Smooth muscle cell (in vitro differentiated cells): Measurements from ENCODE around the gene C17orf75. TPM values are rescaled to one million over a fixed set of nuclear protein-coding genes. Genes with fewer than 3 reads are reported as not detected.

Experiments used
- DNase-seq: peaks from one replicate; lab custom pipeline; 2025; ENCODE audit not compliant: unreplicated experiment; lab: John Stamatoyannopoulos, UW
- H2AFZ ChIP-seq: fragments of 200-600 bp; sonication (generic); 2 replicates; pipeline ENCODE4 v1.6.0; 2016; ENCODE audit warnings: antibody characterized with exemption, low read depth, mild to moderate bottlenecking
- H3F3A ChIP-seq: fragments of 200-600 bp; sonication (generic); 2 replicates; pipeline ENCODE4 v1.6.0; 2017; ENCODE audit warnings: antibody characterized with exemption, low read depth
- H3K27ac ChIP-seq: fragments of 200-600 bp; sonication (generic); 2 replicates; pipeline ENCODE4 v1.5.1; 2016; ENCODE audit warnings: low read depth, mild to moderate bottlenecking
- H3K27me3 ChIP-seq: fragments of 200-600 bp; sonication (generic); 2 replicates; pipeline ENCODE4 v1.6.1; 2016; ENCODE audit warnings: low read depth, mild to moderate bottlenecking
- H3K36me3 ChIP-seq: fragments of 200-600 bp; sonication (generic); 2 replicates; pipeline ENCODE4 v1.5.1; 2016; ENCODE audit warnings: low read depth
- H3K4me1 ChIP-seq: fragments of 200-600 bp; sonication (generic); 2 replicates; pipeline ENCODE4 v1.5.1; 2016; ENCODE audit warnings: low read depth
- H3K4me2 ChIP-seq: fragments of 200-600 bp; sonication (generic); 2 replicates; pipeline ENCODE4 v1.6.0; 2016; ENCODE audit warnings: mild to moderate bottlenecking
- H3K4me3 ChIP-seq: fragments of 200-600 bp; sonication (generic); 2 replicates; pipeline ENCODE4 v1.5.1; 2016; ENCODE audit warnings: mild to moderate bottlenecking
- H3K79me2 ChIP-seq: fragments of 200-600 bp; sonication (generic); 2 replicates; pipeline ENCODE4 v1.6.0; 2016; ENCODE audit warnings: low read depth, mild to moderate bottlenecking
- H3K9ac ChIP-seq: fragments of 200-600 bp; sonication (generic); 2 replicates; pipeline ENCODE4 v1.6.0; 2016; ENCODE audit warnings: low read depth
- H3K9me3 ChIP-seq: fragments of 200-600 bp; sonication (generic); replicated peaks from 2 replicates; pipeline ENCODE4 v1.5.1; 2016; ENCODE audit warnings: low read depth
- H4K20me1 ChIP-seq: fragments of 200-600 bp; sonication (generic); 2 replicates; pipeline ENCODE4 v1.6.0; 2016; ENCODE audit warnings: low read depth
- CTCF ChIP-seq: fragments of 200-600 bp; sonication (generic); IDR thresholded peaks from 2 replicates; pipeline ENCODE4 v1.5.1; 2017; ENCODE audit warnings: borderline replicate concordance, mild to moderate bottlenecking, antibody characterized with exemption; ENCODE audit not compliant: insufficient read depth, poor library complexity, severe bottlenecking
- WGBS: methylation state at CpG from one replicate; pipeline ENCODE4 v1.1.7; 2016; ENCODE audit warnings: low lambda C conversion rate; 5-methylcytosine and 5-hydroxymethylcytosine counted together
- polyA plus RNA-seq: library from polyadenylated mRNA; unstranded; fragments of >200 nt; fragmentation: Nextera tagmentation; extraction: Ambion mirVana; gene quantifications from 2 replicates; pipeline ENCODE4 v1.2.1, GENCODE V29; 2016
- total RNA-seq: library from RNA; depleted of rRNA; stranded (reverse); fragments of >200 nt; gene quantifications from 2 replicates; pipeline ENCODE4 v1.2.3, GENCODE V29; 2014

C17orf75 gene
- total and polyA plus RNA-seq, 2 experiments from 2014 or later, result 10.2 to 15.2 TPM

GRCh38 chr17:32385971-32386370 is 44.0 kb upstream of the C17orf75 start:
- H3K27ac ChIP-seq, result no peak overlapping the region
- DNase-seq, result no peak
- H3K27me3 ChIP-seq, result no peaks in the 10 kb centered on the region
- H3K4me3 ChIP-seq, result no peak overlapping the region
- no peak overlapping the region for H3K9ac ChIP-seq
- no peak overlapping the region for H2AFZ ChIP-seq
- WGBS, result 97% methylated on average over 5 of the region's 5 CpGs
- peaks cover 7% of the 10 kb centered on the region for H3F3A ChIP-seq
- H3K4me1 ChIP-seq, result no peaks in the 10 kb centered on the region
- H4K20me1 ChIP-seq, result peaks cover 30% of the 10 kb centered on the region
- H3K9me3 ChIP-seq, result no peaks in the 10 kb centered on the region
- no peak for TF ChIP-seq CTCF
- no peaks in the 10 kb centered on the region for H3K79me2 ChIP-seq
- H3K4me2 ChIP-seq, result no peak overlapping the region
- peaks cover 2% of the 10 kb centered on the region for H3K36me3 ChIP-seq

GRCh38 chr17:32385121-32385520 is 43.1 kb upstream of the C17orf75 start:
- Histone ChIP-seq H3K79me2 (no peaks in the 10 kb centered on the region), H3K4me1 (no peaks in the 10 kb centered on the region), H3F3A (peaks cover 15% of the 10 kb centered on the region), H3K27ac (no peak overlapping the region), H3K4me2 (no peak overlapping the region), H3K9me3 (no peaks in the 10 kb centered on the region), H3K4me3 (no peak overlapping the region), H3K27me3 (no peaks in the 10 kb centered on the region), H2AFZ (no peak overlapping the region), H3K36me3 (peaks cover 11% of the 10 kb centered on the region), H4K20me1 (peaks cover 39% of the 10 kb centered on the region), H3K9ac (no peak overlapping the region)
- no peak for DNase-seq
- no peak for TF ChIP-seq CTCF
- WGBS, result 94% methylated on average over 7 of the region's 7 CpGs

- no peaks in the 10 kb centered on the region for H3K4me1 ChIP-seq
- 96% methylated on average over 1 of the region's 1 CpG for WGBS
- DNase-seq, result no peak
- no peak overlapping the region for H3K4me3 ChIP-seq
- H2AFZ ChIP-seq, result no peak overlapping the region
- H3K9me3 ChIP-seq, result no peaks in the 10 kb centered on the region
- H3K9ac ChIP-seq, result no peak overlapping the region
- H3K79me2 ChIP-seq, result no peaks in the 10 kb centered on the region
- peaks cover 17% of the 10 kb centered on the region for H3F3A ChIP-seq
- peaks cover 22% of the 10 kb centered on the region for H3K36me3 ChIP-seq
- no peak overlapping the region for H3K4me2 ChIP-seq
- peaks cover 50% of the 10 kb centered on the region for H4K20me1 ChIP-seq
- no peaks in the 10 kb centered on the region for H3K27me3 ChIP-seq
- no peak for TF ChIP-seq CTCF
- H3K27ac ChIP-seq, result no peak overlapping the region
Observed at GRCh38 chr17:32383926-32384434, 42.0 kb upstream of the C17orf75 start.

- DNase-seq, result no peak
- no peak overlapping the region for H2AFZ ChIP-seq
- no peak for TF ChIP-seq CTCF
- H3K4me2 ChIP-seq, result no peak overlapping the region
- no peaks in the 10 kb centered on the region for H3K9me3 ChIP-seq
- WGBS, result 99% methylated on average over 5 of the region's 5 CpGs
- no peaks in the 10 kb centered on the region for H3K27me3 ChIP-seq
- peaks cover 35% of the 10 kb centered on the region for H3K36me3 ChIP-seq
- peaks cover 63% of the 10 kb centered on the region for H4K20me1 ChIP-seq
- H3K4me1 ChIP-seq, result no peaks in the 10 kb centered on the region
- no peak overlapping the region for H3K27ac ChIP-seq
- no peak overlapping the region for H3K4me3 ChIP-seq
- peaks cover 8% of the 10 kb centered on the region for H3K79me2 ChIP-seq
- H3F3A ChIP-seq, result peaks cover 21% of the 10 kb centered on the region
- H3K9ac ChIP-seq, result no peak overlapping the region
Observed at GRCh38 chr17:32382526-32383223, 40.7 kb upstream of the C17orf75 start.
